Thyroid gland (tissue), 4 donors: ENCODE results near the gene SLC19A1.

Experiments used
- POLR2A ChIP-seq, 2 donors: fragments of 450-650 bp; IDR thresholded peaks; one replicate each; pipeline ENCODE4 v1.6.1; 2017; ENCODE audit warnings: antibody characterized with exemption in 2 of 2, mild to moderate bottlenecking in 2 of 2, moderate library complexity in 1 of 2
- TF ChIP-seq, protein P1 (sequence below), 6 experiments: fragments of 200-600 bp in 3 of 6; fragments of 450-650 bp in 3 of 6; sonication (generic) in 3 of 6; IDR thresholded peaks; one replicate each; pipeline ENCODE4 v1.5.1; 2016 to 2019; ENCODE audit warnings: antibody characterized with exemption in 6 of 6, mild to moderate bottlenecking in 2 of 6, inconsistent platforms in 1 of 6, moderate library complexity in 1 of 6

DNA sequence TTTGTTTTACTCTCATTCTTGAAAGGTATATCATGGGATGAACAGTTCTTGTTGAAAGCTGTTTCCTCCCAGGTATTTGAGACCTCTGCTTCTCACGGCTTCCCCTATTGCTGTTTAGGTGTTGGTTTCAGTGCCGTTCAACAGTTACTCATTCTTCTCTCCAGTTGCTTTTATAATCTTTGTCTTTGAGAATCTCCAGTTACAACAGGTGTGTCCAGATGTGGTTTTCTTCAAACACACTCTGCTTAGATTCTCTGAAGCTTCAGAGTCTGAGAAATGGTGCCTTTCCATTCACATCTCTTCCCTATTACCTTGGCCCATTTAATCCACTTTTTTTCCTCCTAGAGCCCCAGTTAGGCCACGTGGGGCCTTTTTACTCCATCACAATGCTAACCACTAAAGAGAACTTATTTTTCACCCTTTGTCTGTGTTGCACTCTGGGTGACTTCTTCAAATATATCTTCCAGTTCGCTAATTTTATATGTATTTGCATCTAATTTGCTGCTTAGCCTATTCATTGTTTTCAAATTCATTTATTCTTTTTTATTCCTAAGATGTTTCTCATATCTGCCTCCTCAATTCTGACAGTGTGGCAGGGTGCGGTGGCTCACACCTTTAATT, 46.7 kb upstream of the SLC19A1 start:
- TF ChIP-seq, protein P1, sequence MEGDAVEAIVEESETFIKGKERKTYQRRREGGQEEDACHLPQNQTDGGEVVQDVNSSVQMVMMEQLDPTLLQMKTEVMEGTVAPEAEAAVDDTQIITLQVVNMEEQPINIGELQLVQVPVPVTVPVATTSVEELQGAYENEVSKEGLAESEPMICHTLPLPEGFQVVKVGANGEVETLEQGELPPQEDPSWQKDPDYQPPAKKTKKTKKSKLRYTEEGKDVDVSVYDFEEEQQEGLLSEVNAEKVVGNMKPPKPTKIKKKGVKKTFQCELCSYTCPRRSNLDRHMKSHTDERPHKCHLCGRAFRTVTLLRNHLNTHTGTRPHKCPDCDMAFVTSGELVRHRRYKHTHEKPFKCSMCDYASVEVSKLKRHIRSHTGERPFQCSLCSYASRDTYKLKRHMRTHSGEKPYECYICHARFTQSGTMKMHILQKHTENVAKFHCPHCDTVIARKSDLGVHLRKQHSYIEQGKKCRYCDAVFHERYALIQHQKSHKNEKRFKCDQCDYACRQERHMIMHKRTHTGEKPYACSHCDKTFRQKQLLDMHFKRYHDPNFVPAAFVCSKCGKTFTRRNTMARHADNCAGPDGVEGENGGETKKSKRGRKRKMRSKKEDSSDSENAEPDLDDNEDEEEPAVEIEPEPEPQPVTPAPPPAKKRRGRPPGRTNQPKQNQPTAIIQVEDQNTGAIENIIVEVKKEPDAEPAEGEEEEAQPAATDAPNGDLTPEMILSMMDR (IDR thresholded peaks at IDR 0.05): no peak
- no peak for TF ChIP-seq POLR2A (IDR thresholded peaks at IDR 0.05)
